Effector memory CD8-positive, alpha-beta T cell (primary cell): ENCODE data around the gene AVPR1B.
A peak's percentile ranks its signal among the peaks of the same experiment; 100 is the strongest.

Experiments used
- ATAC-seq: fragments of 150-1000 bp; cut with Tn5 transposase; replicated peaks from 2 replicates; pipeline ENCODE4 v1.10.0; 2021; ENCODE audit warnings: mild to moderate bottlenecking, moderate library complexity
- DNase-seq, 3 experiments: peaks; one replicate each; pipeline ENCODE4 v3.0.0; 2021
- H3K27ac Mint-ChIP-seq, 2 donors: one replicate each; pipeline ENCODE4 v1.8.0; 2022; ENCODE audit warnings: mild to moderate bottlenecking in 2 of 2, mixed read lengths in 2 of 2, moderate library complexity in 2 of 2
- H3K27me3 Mint-ChIP-seq, 2 donors: one replicate each; pipeline ENCODE4 v1.8.0; 2022; ENCODE audit warnings: mixed read lengths in 2 of 2
- H3K36me3 Mint-ChIP-seq: one replicate; pipeline ENCODE4 v1.8.0; 2022; ENCODE audit warnings: mild to moderate bottlenecking, moderate library complexity, mixed read lengths; ENCODE audit not compliant: insufficient read depth
- H3K4me1 Mint-ChIP-seq, 2 donors: one replicate each; pipeline ENCODE4 v1.8.0; 2022; ENCODE audit warnings: low read depth in 2 of 2, mixed read lengths in 2 of 2
- H3K4me3 Mint-ChIP-seq, 2 donors: one replicate each; pipeline ENCODE4 v1.8.0; 2022; ENCODE audit warnings: mild to moderate bottlenecking in 2 of 2, mixed read lengths in 2 of 2, moderate library complexity in 2 of 2
- H3K9me3 Mint-ChIP-seq, 2 donors: one replicate each; pipeline ENCODE4 v1.8.0; 2022; ENCODE audit warnings: mixed read lengths in 2 of 2

AVPR1B gene

GRCh38 chr1:206122686-206123085, 5.5 kb upstream of the AVPR1B start:
- Mint-ChIP-seq H3K27ac (no peak overlapping the region), H3K4me1 (no peaks in the 10 kb centered on the region), H3K9me3 (peaks cover 0 to 6% of the 10 kb centered on the region in 2 donors), H3K36me3 (no peaks in the 10 kb centered on the region), H3K27me3 (peaks cover 45 to 78% of the 10 kb centered on the region in 2 donors), H3K4me3 (no peak overlapping the region)
- ATAC-seq (no peak), DNase-seq (no peak)

GRCh38 chr1:206121269-206121668, 4.1 kb upstream of the AVPR1B start:
- Mint-ChIP-seq H3K36me3 (no peaks in the 10 kb centered on the region), H3K9me3 (peaks cover 0 to 6% of the 10 kb centered on the region in 2 donors), H3K27me3 (peaks cover 47 to 78% of the 10 kb centered on the region in 2 donors), H3K4me3 (no peak overlapping the region), H3K27ac (no peak overlapping the region), H3K4me1 (peaks cover 2 to 4% of the 10 kb centered on the region in 2 donors)
- DNase-seq (no peak), ATAC-seq (no peak)

- H3K4me1 Mint-ChIP-seq: peaks cover 2 to 4% of the 10 kb centered on the region in 2 donors
- no peak overlapping the region for H3K4me3 Mint-ChIP-seq
- ATAC-seq: no peak
- H3K27me3 Mint-ChIP-seq: peaks cover 48 to 78% of the 10 kb centered on the region in 2 donors
- H3K27ac Mint-ChIP-seq: no peak overlapping the region
- DNase-seq: no peak
- peaks cover 0 to 6% of the 10 kb centered on the region in 2 donors for H3K9me3 Mint-ChIP-seq
- no peaks in the 10 kb centered on the region for H3K36me3 Mint-ChIP-seq
These were observed 3.2 kb upstream of the AVPR1B start for GRCh38 chr1:206120406-206120805.

- Mint-ChIP-seq H3K27ac (no peak overlapping the region), H3K36me3 (no peaks in the 10 kb centered on the region), H3K4me1 (peaks cover 2 to 4% of the 10 kb centered on the region in 2 donors), H3K27me3 (peaks cover 44 to 89% of the 10 kb centered on the region in 2 donors), H3K9me3 (peaks cover 0 to under 1% of the 10 kb centered on the region in 2 donors), H3K4me3 (peak overlapping the region in 1 of 2 donors; percentile 70)
- ATAC-seq (no peak), DNase-seq (no peak)
These were observed 376 bp downstream of the AVPR1B start for GRCh38 chr1:206116873-206117150.

- Mint-ChIP-seq H3K36me3 (no peaks in the 10 kb centered on the region), H3K9me3 (no peaks in the 10 kb centered on the region), H3K27me3 (peaks cover 44 to 85% of the 10 kb centered on the region in 2 donors), H3K4me3 (peak overlapping the region in 1 of 2 donors; percentile 70), H3K27ac (no peak overlapping the region), H3K4me1 (peaks cover 2 to 4% of the 10 kb centered on the region in 2 donors)
- no peak for DNase-seq
- no peak for ATAC-seq
These were observed 856 bp downstream of the AVPR1B start for GRCh38 chr1:206116191-206116872.

DNA sequence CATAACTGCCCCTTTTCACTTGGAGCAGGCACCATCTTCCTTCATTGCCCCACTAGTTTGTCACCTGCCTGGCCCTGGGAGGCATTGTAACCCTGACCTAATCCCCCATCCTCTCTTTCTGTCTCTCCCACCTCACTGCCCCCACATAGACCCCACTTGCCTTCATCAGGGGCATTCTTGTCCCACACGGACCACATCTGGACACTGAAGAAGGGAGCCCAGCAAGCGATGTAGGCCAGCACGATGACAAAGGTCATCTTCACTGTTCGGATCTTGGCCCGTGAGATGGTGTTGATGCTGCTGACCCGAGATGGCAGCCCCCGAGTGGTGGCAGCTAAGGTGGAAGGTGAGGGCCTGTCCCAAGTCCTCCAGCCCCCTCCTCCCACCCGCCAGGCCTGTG, 1.4 kb downstream of the AVPR1B start:
- Mint-ChIP-seq H3K4me1 (peaks cover 2 to 4% of the 10 kb centered on the region in 2 donors), H3K27ac (no peak overlapping the region), H3K36me3 (no peaks in the 10 kb centered on the region), H3K9me3 (no peaks in the 10 kb centered on the region), H3K27me3 (peaks cover 44 to 81% of the 10 kb centered on the region in 2 donors), H3K4me3 (no peak overlapping the region)
- DNase-seq: no peak
- no peak for ATAC-seq

DNA sequence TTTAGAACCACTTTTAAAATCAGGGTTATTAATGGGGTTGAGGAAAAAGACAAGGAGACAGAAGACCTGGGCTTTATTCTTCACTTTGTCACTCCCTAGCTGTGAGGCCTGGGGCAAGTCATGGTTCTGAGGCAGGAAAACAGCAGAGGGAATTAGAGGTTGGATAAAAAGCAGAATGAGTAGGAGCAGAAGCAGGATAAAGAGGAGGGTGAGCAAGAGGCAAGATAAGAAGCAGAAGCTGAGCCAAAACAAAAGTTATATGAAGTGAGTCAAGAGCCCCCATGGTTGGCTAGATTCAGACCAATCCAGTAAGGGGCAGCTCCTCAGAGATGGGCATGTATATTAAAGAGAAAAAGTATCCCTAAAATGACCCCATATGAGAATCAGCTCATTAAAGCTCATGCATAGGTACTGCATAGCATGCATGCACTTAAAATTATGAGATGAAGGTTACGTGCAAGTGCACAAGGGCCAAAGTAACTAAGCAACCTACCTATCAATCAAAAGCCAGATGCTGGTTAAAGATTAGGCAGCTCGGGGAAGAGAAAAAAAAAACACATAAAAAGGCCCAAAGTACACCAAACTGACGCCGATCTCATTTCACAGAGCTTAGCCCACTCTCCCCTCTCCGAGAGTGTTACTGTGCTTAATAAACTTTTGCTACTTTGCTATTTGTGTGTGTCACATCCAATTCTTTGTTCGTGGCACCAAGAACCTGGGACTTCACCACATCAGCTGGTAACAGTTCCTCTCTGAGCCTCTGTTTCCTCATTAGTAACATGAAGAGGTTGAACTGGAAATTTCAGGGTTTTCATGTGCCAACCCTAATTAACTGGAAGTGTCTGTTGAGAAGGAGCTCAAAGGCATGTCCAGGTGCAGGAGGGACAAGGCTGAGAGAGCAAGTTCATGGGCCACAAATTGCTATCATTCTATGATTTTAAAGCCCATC, 2.2 kb downstream of the AVPR1B start:
- no peaks in the 10 kb centered on the region for H3K36me3 Mint-ChIP-seq

GRCh38 chr1:206112600-206113301, 4.4 kb downstream of the AVPR1B start:
- H3K36me3 Mint-ChIP-seq: no peaks in the 10 kb centered on the region
- H3K4me3 Mint-ChIP-seq: no peak overlapping the region
- H3K27me3 Mint-ChIP-seq: peaks cover 33 to 67% of the 10 kb centered on the region in 2 donors
- no peaks in the 10 kb centered on the region for H3K9me3 Mint-ChIP-seq
- H3K27ac Mint-ChIP-seq: no peak overlapping the region
- H3K4me1 Mint-ChIP-seq: peaks cover 2 to 4% of the 10 kb centered on the region in 2 donors
- ATAC-seq (no peak), DNase-seq (no peak)

More for the DNA sequence above, 2.2 kb downstream of the AVPR1B start:
- Mint-ChIP-seq H3K4me1 (peaks cover 2 to 4% of the 10 kb centered on the region in 2 donors), H3K27me3 (peaks cover 44 to 75% of the 10 kb centered on the region in 2 donors), H3K4me3 (no peak overlapping the region), H3K27ac (no peak overlapping the region), H3K9me3 (no peaks in the 10 kb centered on the region)
- ATAC-seq (no peak), DNase-seq (no peak)

- ATAC-seq (no peak), DNase-seq (no peak)
- H3K4me3 Mint-ChIP-seq: no peak overlapping the region
- no peaks in the 10 kb centered on the region for H3K36me3 Mint-ChIP-seq
- no peak overlapping the region for H3K27ac Mint-ChIP-seq
- H3K9me3 Mint-ChIP-seq: no peaks in the 10 kb centered on the region
- peaks cover 0 to 5% of the 10 kb centered on the region in 2 donors for H3K4me1 Mint-ChIP-seq
- peaks cover 22 to 53% of the 10 kb centered on the region in 2 donors for H3K27me3 Mint-ChIP-seq
These were observed 5.8 kb downstream of the AVPR1B start for GRCh38 chr1:206111271-206111927.

- DNase-seq (no peak), ATAC-seq (no peak)
- no peaks in the 10 kb centered on the region for H3K9me3 Mint-ChIP-seq
- no peaks in the 10 kb centered on the region for H3K36me3 Mint-ChIP-seq
- H3K27ac Mint-ChIP-seq: no peak overlapping the region
- H3K4me3 Mint-ChIP-seq: no peak overlapping the region
- H3K27me3 Mint-ChIP-seq: peaks cover 17 to 48% of the 10 kb centered on the region in 2 donors
- peaks cover 0 to 5% of the 10 kb centered on the region in 2 donors for H3K4me1 Mint-ChIP-seq
These were observed 6.4 kb downstream of the AVPR1B start for GRCh38 chr1:206110820-206111219.

- H3K4me1 Mint-ChIP-seq: peaks cover 0 to 5% of the 10 kb centered on the region in 2 donors
- H3K9me3 Mint-ChIP-seq: no peaks in the 10 kb centered on the region
- H3K27me3 Mint-ChIP-seq: peaks cover 17 to 41% of the 10 kb centered on the region in 2 donors
- H3K27ac Mint-ChIP-seq: no peak overlapping the region
- DNase-seq (no peak), ATAC-seq (no peak)
- H3K4me3 Mint-ChIP-seq: no peak overlapping the region
- no peaks in the 10 kb centered on the region for H3K36me3 Mint-ChIP-seq
These were observed 7.0 kb downstream of the AVPR1B start for GRCh38 chr1:206110161-206110560.

DNA sequence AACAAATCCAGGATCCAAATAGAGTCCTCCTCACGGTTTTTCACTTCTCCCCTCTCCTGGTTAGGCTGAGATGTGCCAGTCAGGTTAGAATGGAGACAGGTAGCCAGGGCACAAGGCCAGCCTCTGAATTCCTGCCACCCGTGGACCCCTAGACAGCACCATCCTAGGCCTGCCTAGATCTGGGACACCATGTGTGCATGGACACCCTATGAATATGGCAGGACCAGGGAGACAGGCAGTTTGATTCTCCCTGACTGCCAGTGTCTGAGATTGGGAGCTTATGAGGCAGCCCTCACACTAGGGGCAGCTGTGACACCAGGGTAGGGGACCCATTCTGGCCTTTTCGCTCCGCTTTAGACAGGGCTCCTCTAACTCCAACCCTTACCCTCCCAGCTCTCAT, 7.5 kb downstream of the AVPR1B start:
- no peak overlapping the region for H3K4me3 Mint-ChIP-seq
- no peak for ATAC-seq
- peaks cover 0 to 5% of the 10 kb centered on the region in 2 donors for H3K4me1 Mint-ChIP-seq
- H3K36me3 Mint-ChIP-seq: no peaks in the 10 kb centered on the region
- DNase-seq: no peak
- H3K27ac Mint-ChIP-seq: no peak overlapping the region
- peaks cover 15 to 37% of the 10 kb centered on the region in 2 donors for H3K27me3 Mint-ChIP-seq
- no peaks in the 10 kb centered on the region for H3K9me3 Mint-ChIP-seq

DNA sequence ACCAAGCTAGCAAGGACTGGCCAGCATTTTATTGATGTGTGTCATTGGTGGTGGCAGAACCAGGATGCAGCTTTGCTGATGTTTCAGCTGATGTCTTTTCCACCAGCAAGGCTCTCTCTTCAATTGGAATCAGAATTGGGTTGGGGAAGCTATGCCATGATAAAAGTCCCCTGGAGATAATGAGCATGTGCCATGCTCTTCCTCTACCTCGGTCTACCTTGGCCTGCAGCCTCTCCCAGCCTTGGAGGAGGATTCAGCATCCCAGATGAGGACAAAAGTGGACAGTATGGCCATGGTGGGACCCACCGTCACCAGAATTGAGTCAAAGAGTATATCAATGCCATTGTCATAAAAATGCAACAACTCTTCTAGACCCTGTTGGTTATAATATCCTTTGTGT, 8.6 kb downstream of the AVPR1B start:
- Mint-ChIP-seq H3K27ac (no peak overlapping the region), H3K4me3 (no peak overlapping the region), H3K4me1 (peaks cover 0 to 7% of the 10 kb centered on the region in 2 donors), H3K27me3 (peaks cover 10 to 26% of the 10 kb centered on the region in 2 donors), H3K36me3 (no peaks in the 10 kb centered on the region), H3K9me3 (no peaks in the 10 kb centered on the region)
- no peak for ATAC-seq
- DNase-seq: no peak
